ENCODE data around the gene MT3.

DNA sequence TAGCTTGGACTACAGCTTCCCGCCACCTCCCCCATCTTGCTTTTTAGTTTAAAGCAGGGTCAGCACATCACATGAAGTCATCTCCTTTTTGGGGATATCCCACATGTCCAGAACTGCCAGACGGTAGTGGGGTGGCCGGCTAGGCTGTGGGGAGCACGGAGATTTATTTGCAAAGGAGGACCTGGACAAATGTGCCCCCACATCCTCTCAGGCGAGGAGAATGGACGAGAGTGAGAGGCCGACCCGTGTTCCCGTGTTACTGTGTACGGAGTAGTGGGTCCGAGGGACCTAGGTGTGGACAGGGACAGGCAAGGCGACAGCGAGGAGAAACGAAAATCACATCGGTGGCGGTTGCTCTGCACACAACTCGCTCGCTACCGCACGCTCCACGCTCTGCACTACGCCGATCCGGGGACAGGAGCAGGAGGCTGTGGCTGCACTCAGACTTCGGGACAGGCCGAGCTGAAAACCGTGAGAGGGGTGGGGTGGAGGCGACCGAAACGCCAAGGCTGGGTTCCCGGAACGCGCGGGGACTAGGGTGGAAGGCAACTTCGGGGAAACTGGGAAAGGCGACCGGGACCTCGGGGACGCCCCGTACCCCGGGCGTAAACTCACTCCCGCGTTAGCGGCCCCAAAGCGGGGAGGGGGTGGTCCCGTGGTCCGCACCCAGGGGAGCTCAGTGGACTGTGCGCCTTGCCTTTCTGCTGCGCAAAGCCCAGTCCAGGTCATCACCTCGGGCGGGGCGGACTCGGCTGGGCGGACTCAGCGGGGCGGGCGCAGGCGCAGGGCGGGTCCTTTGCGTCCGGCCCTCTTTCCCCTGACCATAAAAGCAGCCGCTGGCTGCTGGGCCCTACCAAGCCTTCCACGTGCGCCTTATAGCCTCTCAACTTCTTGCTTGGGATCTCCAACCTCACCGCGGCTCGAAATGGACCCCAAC lies 48.8 kb downstream of the MT3 start, which contains the start of gene MT1A:
- TF ChIP-seq POLR2AphosphoS5 (IDR thresholded peaks at IDR 0.05) = peak; percentile 51 to 76 (median 68)
- TF ChIP-seq, protein P1, sequence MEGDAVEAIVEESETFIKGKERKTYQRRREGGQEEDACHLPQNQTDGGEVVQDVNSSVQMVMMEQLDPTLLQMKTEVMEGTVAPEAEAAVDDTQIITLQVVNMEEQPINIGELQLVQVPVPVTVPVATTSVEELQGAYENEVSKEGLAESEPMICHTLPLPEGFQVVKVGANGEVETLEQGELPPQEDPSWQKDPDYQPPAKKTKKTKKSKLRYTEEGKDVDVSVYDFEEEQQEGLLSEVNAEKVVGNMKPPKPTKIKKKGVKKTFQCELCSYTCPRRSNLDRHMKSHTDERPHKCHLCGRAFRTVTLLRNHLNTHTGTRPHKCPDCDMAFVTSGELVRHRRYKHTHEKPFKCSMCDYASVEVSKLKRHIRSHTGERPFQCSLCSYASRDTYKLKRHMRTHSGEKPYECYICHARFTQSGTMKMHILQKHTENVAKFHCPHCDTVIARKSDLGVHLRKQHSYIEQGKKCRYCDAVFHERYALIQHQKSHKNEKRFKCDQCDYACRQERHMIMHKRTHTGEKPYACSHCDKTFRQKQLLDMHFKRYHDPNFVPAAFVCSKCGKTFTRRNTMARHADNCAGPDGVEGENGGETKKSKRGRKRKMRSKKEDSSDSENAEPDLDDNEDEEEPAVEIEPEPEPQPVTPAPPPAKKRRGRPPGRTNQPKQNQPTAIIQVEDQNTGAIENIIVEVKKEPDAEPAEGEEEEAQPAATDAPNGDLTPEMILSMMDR (IDR thresholded peaks at IDR 0.05) = no peak
